GM19438 (cell line): Measurements from ENCODE around the gene MYO18A.

Experiments
- ATAC-seq: cut with Tn5 transposase; IDR thresholded peaks from one replicate; pipeline ENCODE4 v1.9.1; 2021; ENCODE audit warnings: low read depth; ENCODE audit not compliant: unreplicated experiment

MYO18A gene

DNA sequence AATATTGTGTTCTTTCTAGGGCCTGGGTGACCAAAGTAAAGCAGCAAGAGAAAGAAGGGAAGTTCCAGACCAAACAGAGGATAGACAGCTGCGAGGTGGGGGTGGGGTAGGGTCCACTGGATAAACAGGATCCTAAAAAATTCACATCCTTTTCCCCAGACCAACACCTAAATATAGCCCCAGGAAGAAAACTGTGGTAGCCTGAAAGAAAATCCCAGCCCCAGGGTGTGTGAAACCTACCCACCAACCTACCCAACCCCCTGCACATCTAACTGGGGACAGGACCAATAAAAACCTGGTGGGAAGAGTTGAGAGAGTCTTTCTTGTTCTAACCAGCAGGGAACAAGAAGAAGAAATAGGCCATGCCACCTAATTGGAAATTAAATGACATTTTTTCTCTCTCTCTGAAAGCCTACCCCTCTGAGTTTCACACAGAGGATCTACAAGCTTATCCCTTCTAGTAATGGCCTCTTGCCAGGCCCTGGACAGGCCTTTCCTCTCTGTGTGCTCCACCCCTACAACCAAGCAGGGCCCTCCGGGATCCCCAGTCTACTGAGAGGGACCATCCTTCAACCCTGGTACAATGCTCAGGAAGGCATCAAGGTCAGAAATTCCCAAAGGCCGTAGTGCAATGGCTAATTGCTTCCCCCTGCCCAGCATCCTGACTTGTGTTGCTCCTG is 12.0 kb downstream of the MYO18A start:
- no peak for ATAC-seq

DNA sequence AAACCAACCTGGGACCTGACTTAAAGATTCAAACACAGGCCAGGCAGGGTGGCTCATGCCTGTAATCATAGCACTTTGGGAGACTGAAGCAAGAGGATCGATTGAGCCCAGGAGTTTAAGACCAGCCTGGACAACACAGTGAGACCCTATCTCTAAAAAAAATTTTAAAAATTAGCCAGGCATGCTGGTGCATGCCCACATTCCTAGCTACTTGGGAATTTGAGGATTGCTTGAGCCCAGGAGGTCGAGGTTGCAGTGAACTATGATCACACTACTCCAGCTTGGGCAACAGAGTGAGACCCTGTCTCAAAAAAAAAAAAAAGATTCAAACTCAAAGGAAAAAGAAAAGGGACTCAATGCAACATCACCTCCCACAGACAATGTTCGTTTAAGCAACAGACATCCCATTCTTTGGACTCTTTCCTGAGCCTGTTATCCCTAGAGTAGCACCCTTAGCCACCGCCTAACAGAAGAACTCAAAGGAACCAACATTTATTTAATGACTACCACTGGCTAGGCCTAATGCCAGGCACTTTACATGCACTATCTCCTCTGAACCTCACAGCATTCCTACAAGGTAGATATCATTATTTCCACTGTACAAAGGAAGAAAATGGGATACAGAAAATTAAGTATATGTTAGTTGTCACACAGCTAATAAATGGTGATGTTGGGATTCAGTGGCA is 12.7 kb downstream of the MYO18A start:
- no peak for ATAC-seq

DNA sequence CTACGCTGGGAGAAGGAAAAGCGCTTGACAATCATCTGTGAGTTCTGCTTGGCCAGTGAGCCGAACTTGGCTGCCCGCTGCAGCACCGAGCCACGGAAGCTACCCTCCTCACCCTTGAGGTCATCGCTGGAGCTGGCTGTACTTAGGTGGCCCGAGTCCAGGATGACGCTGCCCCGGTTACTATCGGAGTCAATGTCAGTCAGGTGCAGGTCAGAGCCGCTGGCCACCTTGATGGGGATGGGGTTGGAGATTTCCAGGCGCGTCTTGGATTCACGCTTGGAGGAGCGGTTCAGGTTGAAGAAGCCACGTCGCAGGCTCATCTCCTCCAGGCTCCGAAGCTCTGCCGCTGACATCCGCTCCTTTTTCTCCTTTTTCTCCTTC is 13.7 kb downstream of the MYO18A start:
- ATAC-seq = no peak

DNA sequence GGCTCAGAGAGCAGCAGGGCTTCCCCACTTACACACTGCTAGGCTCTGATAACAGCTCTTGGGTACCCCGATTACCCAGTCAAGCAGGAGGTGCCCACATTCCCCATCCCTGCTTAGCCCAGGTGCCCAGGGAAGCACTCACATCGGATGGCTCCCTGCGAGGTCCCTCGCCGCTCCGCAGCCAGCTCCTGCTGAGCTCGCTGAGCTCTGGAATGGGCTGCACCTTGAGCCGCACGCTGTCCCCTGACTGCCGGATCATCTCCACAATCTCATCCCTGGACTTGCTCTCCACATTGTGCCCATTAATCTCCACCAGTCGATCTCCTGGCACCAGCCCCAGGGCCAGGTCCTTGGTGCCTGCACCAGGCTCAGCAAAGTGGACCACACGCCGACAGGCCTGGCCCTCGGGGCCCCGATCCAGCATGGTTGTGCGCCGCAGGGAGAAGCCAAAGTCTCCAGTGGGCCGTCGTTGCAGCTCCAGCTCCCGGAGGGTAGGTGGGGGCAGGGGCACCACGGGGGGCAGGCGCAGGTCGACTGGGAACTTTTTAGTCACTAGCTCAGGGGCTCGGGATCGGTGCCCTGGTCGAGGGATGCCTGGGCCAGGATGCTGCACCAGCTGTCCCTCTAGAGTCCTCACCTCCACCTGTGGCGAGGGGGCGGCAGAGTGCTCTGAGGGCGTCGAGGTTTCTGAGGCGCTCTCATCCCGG is 14.2 kb downstream of the MYO18A start:
- ATAC-seq = no peak

DNA sequence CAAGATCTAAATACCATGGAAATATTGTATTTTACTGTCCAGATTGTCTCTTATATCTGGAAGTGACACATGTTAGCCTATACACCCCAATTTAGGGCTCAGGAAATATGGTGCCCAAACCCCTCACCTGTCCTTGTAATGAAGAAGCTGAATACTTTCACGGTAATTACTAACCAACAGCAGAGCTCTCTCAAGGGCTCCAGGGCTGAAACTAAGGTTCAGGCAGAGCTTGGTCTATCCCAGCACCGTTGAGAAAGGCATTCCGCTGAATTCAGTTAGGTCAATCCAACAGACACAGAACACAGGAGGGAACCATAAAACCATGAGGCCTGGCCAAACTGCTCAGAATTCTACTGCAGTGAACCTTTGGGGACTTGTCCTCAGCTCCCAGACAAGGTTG is 14.9 kb downstream of the MYO18A start:
- no peak for ATAC-seq

DNA sequence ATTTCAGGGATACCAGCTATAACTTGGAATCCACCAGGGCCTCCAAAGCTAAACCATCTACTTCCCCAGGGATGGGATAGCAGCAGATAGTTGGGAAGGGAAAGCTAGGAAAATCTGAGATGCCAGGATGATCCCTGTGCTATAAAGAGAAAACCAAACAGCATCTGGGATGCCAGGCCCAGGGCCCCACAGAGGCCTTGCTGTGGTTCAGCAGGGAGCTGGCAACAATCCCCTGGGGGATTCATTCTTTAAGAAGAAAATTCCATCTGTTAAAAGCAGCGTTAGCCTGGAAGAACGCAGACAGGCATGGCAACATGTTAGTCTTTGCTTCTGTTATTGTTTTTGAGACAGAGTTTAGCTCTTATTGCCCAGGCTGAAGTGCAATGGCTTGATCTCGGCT is 16.6 kb downstream of the MYO18A start:
- ATAC-seq = no peak

DNA sequence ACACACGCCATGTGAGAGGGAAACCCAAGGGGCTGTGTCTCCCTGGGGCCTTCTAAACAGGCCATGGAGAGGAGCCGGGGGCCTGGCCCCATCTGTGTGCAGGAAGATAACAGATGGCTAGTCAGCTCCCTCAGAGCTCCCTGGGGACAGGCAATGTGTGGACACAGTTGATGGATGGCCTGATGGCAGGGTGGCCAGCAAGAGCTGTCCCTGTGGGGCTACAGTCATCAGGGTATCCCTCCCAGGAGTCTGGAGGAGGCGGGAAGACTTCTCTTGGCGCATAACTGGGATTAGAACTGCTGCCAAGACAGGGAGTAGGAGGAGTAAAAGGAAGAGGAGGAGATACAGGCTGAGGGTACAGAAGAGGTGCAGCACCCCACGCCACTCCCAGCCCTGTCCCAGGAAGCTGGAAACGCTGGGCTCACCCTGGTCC is 17.3 kb downstream of the MYO18A start:
- no peak for ATAC-seq

DNA sequence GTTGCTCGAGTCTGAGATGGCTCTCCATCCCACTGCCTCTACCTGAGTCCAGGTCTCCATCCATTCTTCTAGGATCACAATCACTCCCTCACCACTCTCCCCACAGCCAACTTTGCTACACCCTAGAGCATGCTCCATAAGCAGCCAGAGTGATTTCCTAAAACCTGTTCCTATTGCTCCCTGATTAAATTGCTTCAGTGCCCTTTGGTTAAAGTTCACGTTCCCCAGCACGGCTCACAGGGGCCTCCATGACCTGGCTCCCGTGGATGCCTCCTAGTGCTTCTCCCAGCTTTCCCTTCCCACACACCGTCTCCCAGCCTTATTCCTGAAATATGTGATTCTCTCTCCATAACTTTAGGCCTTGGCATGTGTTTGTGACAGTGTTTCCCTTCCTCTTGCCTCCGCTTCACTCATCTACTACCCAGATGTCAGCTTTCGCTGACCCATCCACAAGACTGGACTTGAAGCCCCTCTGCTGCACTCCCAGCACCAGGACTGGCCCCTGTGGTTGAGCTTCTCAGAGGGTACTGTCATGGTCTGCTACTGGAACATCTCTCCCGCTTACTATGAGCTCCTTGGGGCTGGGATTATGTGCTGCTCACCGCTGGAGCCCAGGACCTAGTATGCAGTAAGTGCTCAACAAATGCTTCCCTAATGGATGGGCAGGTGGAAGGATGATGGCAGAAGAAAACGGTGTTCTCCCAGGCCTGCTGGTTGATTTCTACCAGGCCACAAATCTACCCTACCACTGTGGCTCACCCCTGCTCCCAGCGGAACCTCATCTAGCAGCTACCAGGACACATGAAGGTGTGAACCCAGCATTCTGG is 17.9 kb downstream of the MYO18A start:
- no peak for ATAC-seq

DNA sequence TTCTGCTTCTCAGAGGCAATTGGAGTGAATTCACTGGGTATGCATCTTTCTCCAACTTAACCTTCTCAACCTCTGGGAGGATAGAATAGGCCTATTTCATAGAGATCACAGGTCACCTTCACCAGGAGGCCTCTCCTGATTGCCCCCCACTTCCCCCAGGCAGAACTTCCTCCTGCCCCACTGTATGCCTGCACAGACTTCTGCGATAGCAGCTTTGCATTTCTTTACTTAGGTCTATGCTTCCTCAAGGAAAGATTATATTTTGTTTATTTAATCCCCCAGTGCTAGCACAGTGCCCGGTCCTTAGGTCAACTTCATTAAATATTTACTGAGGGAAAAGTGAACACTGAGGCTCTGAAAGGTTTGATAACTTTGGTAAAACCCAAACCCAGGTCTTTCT is 19.9 kb downstream of the MYO18A start:
- no peak for ATAC-seq

DNA sequence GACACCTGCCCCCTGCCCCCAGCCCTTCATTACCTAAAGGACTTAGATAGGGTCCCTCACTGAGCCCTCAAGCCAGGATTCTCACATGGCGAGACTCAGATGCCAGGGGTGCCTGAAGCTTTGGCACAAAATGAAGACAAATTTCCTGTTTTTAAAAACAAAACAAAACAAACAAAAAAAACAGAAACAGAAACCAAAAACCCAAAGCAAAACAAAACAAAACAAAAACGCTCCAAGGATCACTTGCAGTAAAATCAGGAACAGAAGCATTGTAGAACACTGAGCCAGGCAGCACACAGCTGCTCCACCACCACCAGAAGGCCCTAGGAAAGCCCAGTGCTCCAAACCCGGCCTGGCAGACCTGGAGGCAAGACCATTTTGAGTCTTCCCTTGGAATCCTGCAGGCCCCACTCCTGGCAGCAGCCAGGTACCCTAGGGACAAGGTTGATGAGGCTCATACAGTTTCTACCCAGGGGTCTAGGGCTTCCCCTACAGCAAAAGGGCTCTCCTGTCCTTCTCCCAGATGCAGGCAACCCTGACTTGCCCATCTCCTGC is 20.8 kb downstream of the MYO18A start:
- no peak for ATAC-seq

DNA sequence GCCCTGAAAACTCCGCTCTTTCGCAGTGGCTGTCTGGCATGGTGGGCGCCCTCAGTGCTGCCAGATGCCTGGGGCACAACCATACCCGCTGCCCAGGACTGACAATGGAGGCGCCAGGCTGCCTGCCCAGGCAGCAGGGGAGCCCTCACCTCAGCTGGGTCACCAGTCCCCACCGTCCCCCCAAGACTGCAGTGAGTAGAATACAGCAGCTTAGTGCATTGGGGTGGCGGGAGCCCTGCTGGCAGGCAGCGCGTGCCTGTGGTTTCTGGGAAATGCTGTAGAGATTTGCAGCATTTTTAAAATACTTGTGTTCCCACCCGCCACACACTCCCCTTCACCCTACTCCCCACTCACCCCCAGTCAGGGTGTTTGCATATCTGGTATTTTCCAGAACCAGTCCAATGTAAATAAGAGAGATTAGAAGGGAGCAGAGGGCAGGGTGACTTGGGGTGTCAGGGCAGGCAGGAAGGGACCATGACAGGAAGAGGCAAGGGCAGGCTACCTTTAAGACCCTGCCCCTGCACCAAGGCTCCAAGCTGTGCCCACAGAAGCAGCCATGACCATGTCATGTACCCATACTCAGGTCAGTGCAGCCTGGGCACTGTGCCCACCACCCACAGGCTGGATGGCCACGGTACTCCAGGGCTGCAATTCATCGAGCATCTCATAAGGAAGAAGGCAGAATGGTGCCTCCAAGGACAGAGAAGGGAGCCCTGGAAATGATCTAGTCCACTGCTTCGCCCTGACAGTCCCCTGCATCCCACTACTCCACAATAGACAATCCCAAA is 21.5 kb downstream of the MYO18A start:
- no peak for ATAC-seq

DNA sequence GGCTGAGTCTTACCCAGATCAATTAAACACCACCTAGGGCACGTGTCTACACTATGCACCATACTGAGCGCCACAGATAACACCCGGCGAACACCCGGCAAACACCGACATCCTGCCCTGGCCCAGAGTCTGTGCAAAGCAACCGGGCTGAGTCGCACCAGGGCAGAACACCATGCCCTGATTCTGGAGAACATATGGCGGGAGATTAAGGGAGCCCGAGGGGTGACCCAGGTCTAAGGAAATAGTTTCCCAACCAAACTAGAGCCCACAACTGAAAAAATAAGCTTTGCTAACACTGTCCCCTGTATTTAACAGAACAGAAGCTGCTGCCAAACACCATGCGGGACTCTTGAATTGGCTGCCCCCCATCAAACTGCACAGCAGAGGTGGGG is 22.1 kb downstream of the MYO18A start:
- no peak for ATAC-seq

DNA sequence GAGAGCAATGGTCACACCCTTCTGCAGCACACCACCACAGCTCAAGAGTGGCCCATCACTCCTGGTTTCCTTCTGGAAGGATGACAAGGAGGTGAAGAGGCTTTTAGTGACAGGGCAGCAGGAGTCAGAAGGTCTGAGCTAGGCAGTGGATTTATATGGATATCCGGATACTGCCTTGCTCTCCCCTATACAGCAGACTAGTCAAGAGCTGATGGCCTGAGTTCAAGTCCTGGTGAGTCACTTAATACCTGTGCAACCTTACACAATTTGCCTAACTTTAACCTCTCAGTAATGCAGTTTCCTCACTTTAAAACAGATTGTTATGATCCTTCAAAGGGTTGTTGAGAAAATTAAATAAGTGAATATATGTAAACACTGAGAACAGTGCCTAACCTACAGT is 22.9 kb downstream of the MYO18A start:
- no peak for ATAC-seq

DNA sequence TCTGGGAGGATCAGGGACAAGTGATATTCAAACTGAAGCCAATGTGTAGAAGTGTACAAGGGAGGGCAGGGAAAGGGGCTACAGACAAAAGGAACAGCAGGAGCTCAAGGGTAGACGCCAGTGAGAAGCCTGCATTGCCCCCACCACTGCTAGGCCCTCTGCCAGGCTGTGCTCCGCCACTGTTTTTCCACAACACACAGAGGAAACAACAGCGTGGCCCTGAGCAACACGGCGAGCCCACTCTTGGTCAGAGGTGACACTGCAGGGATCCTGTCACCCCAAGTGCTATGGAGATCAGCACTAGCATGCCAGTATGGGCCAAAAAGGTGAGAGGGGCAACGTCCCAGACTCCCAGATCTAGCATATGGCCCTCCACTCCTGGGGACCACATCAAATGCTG is 23.4 kb downstream of the MYO18A start:
- no peak for ATAC-seq

DNA sequence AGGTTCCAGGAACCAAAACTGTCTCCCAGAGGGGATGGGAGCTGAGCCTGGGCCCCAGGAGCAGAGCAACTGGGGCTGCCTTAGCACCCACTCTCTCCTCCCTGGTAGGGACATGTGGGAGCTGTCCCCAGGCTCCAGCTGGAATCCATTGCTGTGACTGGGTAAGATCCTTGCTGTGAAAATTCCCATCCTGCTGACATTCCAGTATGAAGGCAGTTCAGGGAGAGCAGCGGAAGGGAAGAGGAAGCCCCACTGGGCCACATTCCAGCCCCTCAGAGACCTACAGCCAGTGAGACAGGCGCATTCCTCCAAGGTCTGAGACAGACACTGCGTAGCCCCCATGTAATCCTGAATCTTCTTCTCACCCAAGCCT is 24.2 kb downstream of the MYO18A start:
- ATAC-seq = no peak

DNA sequence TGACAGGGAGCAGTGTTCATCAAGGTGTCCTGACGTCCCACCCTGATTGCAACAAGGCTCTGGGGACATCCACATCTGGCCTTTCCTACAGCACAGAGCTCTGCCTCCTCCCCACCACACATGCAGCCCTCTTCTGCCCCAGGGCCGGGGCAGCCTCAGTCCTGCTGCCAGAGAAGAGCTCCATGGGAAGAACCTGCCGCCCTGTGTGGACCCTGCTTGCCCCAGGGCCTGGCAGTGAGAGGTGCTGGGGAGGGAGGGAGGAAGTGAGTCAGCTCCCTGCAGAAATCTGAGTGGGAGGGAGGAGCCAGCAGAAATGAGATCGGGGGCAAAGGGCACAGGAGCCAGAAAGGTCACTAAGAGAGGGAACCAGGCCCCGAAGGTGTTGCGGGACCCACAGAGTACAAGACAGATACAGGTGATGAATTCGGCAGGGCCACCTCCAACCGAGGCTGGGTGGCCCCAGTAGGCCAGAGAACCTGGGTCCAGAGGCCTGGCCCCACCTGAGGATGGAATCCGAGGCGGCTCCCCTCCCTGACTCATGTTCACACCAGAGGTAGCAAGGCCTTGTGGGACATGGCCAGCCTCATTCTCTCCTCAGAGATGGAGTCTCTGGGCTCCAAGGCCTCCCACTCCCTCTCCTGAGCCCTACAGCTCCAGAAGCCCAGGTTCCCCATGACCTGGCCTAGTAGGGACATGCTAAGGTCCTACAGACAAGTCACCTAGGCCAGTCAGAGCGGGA is 24.8 kb downstream of the MYO18A start:
- ATAC-seq = no peak

DNA sequence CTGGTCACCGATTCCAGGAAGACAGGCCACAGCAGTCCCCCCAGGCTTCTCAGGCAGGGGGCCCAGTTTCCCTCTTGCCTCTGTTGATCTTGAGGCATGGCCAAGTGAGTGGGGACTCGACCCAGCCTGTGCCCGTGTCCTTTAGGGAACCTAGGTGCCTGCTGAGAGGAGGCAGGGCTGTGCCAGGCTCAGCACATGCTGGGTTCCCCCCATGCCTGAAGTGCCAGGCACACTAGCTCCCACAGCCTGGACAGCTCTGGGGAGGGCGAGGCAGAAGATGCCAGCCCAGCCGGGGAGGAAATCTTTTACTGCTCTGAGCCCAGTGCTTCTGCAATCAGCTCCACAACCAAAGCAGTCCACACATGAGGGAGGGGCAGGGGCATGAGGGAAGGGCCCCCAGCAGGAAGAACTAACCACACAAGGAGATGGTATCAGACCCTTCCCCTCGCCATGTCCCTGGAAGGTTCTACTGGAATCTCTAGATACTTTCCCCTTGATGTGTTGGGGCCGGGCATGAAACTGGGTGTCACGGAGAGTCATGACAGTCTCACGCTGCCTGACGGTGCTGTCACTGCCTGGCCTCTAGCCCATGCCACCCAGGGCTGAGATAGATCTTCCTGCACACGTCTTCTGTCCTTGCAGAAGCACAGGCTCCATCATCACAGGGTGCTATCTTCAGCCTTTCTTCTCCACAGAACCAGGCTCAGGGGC is 25.5 kb downstream of the MYO18A start:
- ATAC-seq = no peak

DNA sequence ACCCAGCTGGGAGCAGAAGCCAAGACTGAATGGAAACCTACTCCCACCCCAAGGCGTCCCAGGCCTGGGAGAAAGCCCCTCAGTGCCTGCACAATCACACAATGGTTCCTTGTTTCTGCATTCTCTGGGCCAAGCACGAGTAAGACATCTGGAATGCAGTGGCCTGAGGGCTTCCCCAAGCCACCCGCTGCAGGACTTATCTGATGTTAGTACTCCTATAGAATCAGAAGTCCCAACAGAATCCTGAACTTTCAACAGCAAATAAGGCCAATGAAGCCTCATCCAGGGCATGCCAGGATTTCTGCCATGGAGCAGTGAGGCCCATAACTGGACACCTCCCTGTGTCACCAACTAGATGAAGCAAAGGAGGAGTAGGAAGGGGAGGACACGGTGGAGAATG is 28.6 kb downstream of the MYO18A start:
- ATAC-seq = no peak

DNA sequence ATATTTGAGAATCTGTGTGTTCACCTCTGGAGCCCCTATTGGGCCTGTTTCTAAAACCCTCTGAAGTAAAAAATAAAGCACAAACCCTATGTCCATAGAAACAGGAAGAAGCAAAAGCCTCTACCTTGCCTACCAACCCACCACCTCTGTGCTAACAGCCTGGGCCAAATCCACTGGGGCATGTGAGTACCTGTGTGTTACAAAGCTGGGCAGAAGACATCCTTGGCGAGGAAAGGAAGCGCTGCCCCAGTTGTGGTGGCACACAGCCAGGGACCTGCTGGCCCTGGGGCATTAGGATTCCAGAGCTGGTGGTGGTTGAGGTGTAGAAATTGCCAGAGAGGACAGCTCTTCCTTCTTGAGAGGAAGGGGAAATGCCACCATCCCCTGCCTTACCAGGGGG is 30.0 kb downstream of the MYO18A start:
- no peak for ATAC-seq
